ENCODE data around the gene CAPSL.
A peak's percentile ranks its signal among the peaks of the same experiment; 100 is the strongest.
"Not testable (repeated sequence)": the region's sequence is repeated elsewhere in the genome, so short reads cannot be mapped to it uniquely, and the experiment has no call there.

Gene CAPSL

GRCh38 chr5:35920890-35921289 lies 17.5 kb downstream of the CAPSL start:
- in situ Hi-C loops (cut with MboI; ENCODE audit: low pct_unique_long_range_greater_than_20kb, low sequenced_read_pairs) = no loop called here
- DNase-seq = no peak

- in situ Hi-C loops (cut with MboI; ENCODE audit: low pct_unique_long_range_greater_than_20kb, low sequenced_read_pairs) = no loop called here
- no peak for DNase-seq
Observed at GRCh38 chr5:35919191-35919590, 19.2 kb downstream of the CAPSL start.

GRCh38 chr5:35908814-35909213 lies 29.6 kb downstream of the CAPSL start:
- DNase-seq = no peak
- in situ Hi-C loops (cut with MboI; ENCODE audit: low pct_unique_long_range_greater_than_20kb, low sequenced_read_pairs) = no loop called here

GRCh38 chr5:35908228-35908627 lies 30.2 kb downstream of the CAPSL start:
- in situ Hi-C loops (cut with MboI; ENCODE audit: low pct_unique_long_range_greater_than_20kb, low sequenced_read_pairs) = no loop called here
- DNase-seq = peak; percentile 78

- in situ Hi-C loops (cut with MboI; ENCODE audit: low pct_unique_long_range_greater_than_20kb, low sequenced_read_pairs) = no loop called here
- DNase-seq = no peak
Observed at GRCh38 chr5:35904443-35905132, 33.8 kb downstream of the CAPSL start.

- in situ Hi-C loops (cut with MboI; ENCODE audit: low pct_unique_long_range_greater_than_20kb, low sequenced_read_pairs) = no loop called here
- no peak for DNase-seq
Observed at GRCh38 chr5:35903631-35904203, 34.7 kb downstream of the CAPSL start.

GRCh38 chr5:35902046-35902672 lies 36.3 kb downstream of the CAPSL start:
- no peak for DNase-seq
- in situ Hi-C loops (cut with MboI; ENCODE audit: low pct_unique_long_range_greater_than_20kb, low sequenced_read_pairs) = no loop called here

GRCh38 chr5:35900972-35901695 lies 37.3 kb downstream of the CAPSL start:
- in situ Hi-C loops (cut with MboI; ENCODE audit: low pct_unique_long_range_greater_than_20kb, low sequenced_read_pairs) = no loop called here
- no peak for DNase-seq

GRCh38 chr5:35899800-35900199 lies 38.6 kb downstream of the CAPSL start:
- in situ Hi-C loops (cut with MboI; ENCODE audit: low pct_unique_long_range_greater_than_20kb, low sequenced_read_pairs) = no loop called here
- DNase-seq = no peak

- in situ Hi-C loops (cut with MboI; ENCODE audit: low pct_unique_long_range_greater_than_20kb, low sequenced_read_pairs) = no loop called here
- DNase-seq = no peak
Observed at GRCh38 chr5:35898952-35899660, 39.3 kb downstream of the CAPSL start.

- DNase-seq = no peak
- in situ Hi-C loops (cut with MboI; ENCODE audit: low pct_unique_long_range_greater_than_20kb, low sequenced_read_pairs) = no loop called here
Observed at GRCh38 chr5:35894131-35894530, 44.3 kb downstream of the CAPSL start.

- in situ Hi-C loops (cut with MboI; ENCODE audit: low pct_unique_long_range_greater_than_20kb, low sequenced_read_pairs); DNase-seq: not testable (repeated sequence)
Observed at GRCh38 chr5:35892799-35893198, 45.6 kb downstream of the CAPSL start.

- in situ Hi-C loops (cut with MboI; ENCODE audit: low pct_unique_long_range_greater_than_20kb, low sequenced_read_pairs) = no loop called here
- DNase-seq = no peak
Observed at GRCh38 chr5:35890021-35891020, 48.1 kb downstream of the CAPSL start.

GRCh38 chr5:35887321-35888100 lies 50.9 kb downstream of the CAPSL start:
- in situ Hi-C loops (cut with MboI; ENCODE audit: low pct_unique_long_range_greater_than_20kb, low sequenced_read_pairs) = no loop called here
- no peak for DNase-seq

GRCh38 chr5:35886381-35886780 lies 52.0 kb downstream of the CAPSL start:
- DNase-seq = no peak
- in situ Hi-C loops (cut with MboI; ENCODE audit: low pct_unique_long_range_greater_than_20kb, low sequenced_read_pairs) = no loop called here

- DNase-seq = no peak
Observed at GRCh38 chr5:35884773-35885172, 53.6 kb downstream of the CAPSL start.

GRCh38 chr5:35884191-35884769 lies 54.1 kb downstream of the CAPSL start:
- in situ Hi-C loops (cut with MboI; ENCODE audit: low pct_unique_long_range_greater_than_20kb, low sequenced_read_pairs) = no loop called here
- peak; percentile 59 for DNase-seq

More at GRCh38 chr5:35884773-35885172, 53.6 kb downstream of the CAPSL start:
- in situ Hi-C loops (cut with MboI; ENCODE audit: low pct_unique_long_range_greater_than_20kb, low sequenced_read_pairs) = no loop called here
